ENCODE results near the gene BCO1.

BCO1 gene

GRCh38 chr16:81318711-81319110 is 80.2 kb downstream of the BCO1 start:
- no peak for DNase-seq (ENCODE audit: low read depth in 2 of 2)

- DNase-seq (ENCODE audit: low read depth in 2 of 2): no peak
Measured at GRCh38 chr16:81319221-81319912, 80.9 kb downstream of the BCO1 start.

- no peak for DNase-seq (ENCODE audit: low read depth in 2 of 2)
Measured at GRCh38 chr16:81321039-81321438, 82.5 kb downstream of the BCO1 start.

- DNase-seq (ENCODE audit: low read depth in 2 of 2): no peak
Measured at GRCh38 chr16:81321536-81321935, 83.0 kb downstream of the BCO1 start.

- no peak for DNase-seq (ENCODE audit: low read depth in 2 of 2)
Measured at GRCh38 chr16:81324808-81325207, 86.3 kb downstream of the BCO1 start.

GRCh38 chr16:81327011-81327410 is 88.5 kb downstream of the BCO1 start:
- no peak for DNase-seq (ENCODE audit: low read depth in 2 of 2)

GRCh38 chr16:81327447-81328196 is 89.1 kb downstream of the BCO1 start:
- DNase-seq (ENCODE audit: low read depth in 2 of 2): no peak

- DNase-seq (ENCODE audit: low read depth in 2 of 2): no peak
Measured at GRCh38 chr16:81329947-81330346, 91.5 kb downstream of the BCO1 start.

- no peak for DNase-seq (ENCODE audit: low read depth in 2 of 2)
Measured at GRCh38 chr16:81333356-81333755, 94.9 kb downstream of the BCO1 start.

GRCh38 chr16:81335669-81336068 is 97.2 kb downstream of the BCO1 start:
- DNase-seq (ENCODE audit: low read depth in 2 of 2): no peak

GRCh38 chr16:81337097-81337496 is 98.6 kb downstream of the BCO1 start:
- DNase-seq (ENCODE audit: low read depth in 2 of 2): no peak

Data from stimulated activated CD8-positive, alpha-beta memory T cell treated with anti-CD3 and anti-CD28 coated beads, Interleukin-15, amount 100 ng/mL, for 4 hours (primary cell).